ACHN (cell line): Measurements from ENCODE around the gene NFKBIL1.
"Not testable (repeated sequence)": the region's sequence is repeated elsewhere in the genome, so short reads cannot be mapped to it uniquely, and the experiment has no call there.

Experiments
- DNase-seq: peaks from one replicate; pipeline ENCODE4 v3.0.0-alpha.2; 2015
- in situ Hi-C: cut with HindIII; loops from 2 replicates; pipeline ENCODE4 v1.10.0; 2017; ENCODE audit warnings: low sequenced_read_pairs, low pct_ligation_motif_present, low pct_unique_long_range_greater_than_20kb

NFKBIL1 gene

GRCh38 chr6:31576897-31577578, 29.6 kb downstream of the NFKBIL1 start:
- DNase-seq: no peak
- in situ Hi-C loops: no loop called here

- DNase-seq: no peak
- in situ Hi-C loops: no loop called here
Measured at GRCh38 chr6:31577579-31577966, 30.2 kb downstream of the NFKBIL1 start.

GRCh38 chr6:31578184-31579118, 31.0 kb downstream of the NFKBIL1 start:
- in situ Hi-C loops: no loop called here
- no peak for DNase-seq

GRCh38 chr6:31579119-31579505, 31.7 kb downstream of the NFKBIL1 start:
- in situ Hi-C loops: no loop called here
- no peak for DNase-seq

- in situ Hi-C loops: no loop called here
- no peak for DNase-seq
Measured at GRCh38 chr6:31579546-31580437, 32.4 kb downstream of the NFKBIL1 start.

- no peak for DNase-seq
- in situ Hi-C loops: no loop called here
Measured at GRCh38 chr6:31580438-31580740, 33.0 kb downstream of the NFKBIL1 start.

- DNase-seq: peak; percentile 75
- in situ Hi-C loops: no loop called here
Measured at GRCh38 chr6:31580807-31581433, 33.5 kb downstream of the NFKBIL1 start.

GRCh38 chr6:31581434-31582229, 34.2 kb downstream of the NFKBIL1 start:
- peak; percentile 7 for DNase-seq
- in situ Hi-C loops: no loop called here

GRCh38 chr6:31582230-31582643, 34.8 kb downstream of the NFKBIL1 start, which contains the start of gene LTB:
Gene LTB (minus strand): TSS chr6:31582424. CDS start chr6:31582417, 7 bp downstream.
- in situ Hi-C loops: no loop called here
- no peak for DNase-seq

GRCh38 chr6:31585491-31585890, 38.1 kb downstream of the NFKBIL1 start:
- in situ Hi-C loops: no loop called here
- peak; percentile 38 for DNase-seq

GRCh38 chr6:31586008-31586407, 38.6 kb downstream of the NFKBIL1 start, which contains the start of gene LST1:
Gene LST1 (plus strand): TSS chr6:31586277. CDS start chr6:31587300, 1,023 bp downstream.
- in situ Hi-C loops: no loop called here
- DNase-seq: no peak

- no peak for DNase-seq
Measured at GRCh38 chr6:31586599-31587281, 39.3 kb downstream of the NFKBIL1 start.

GRCh38 chr6:31587791-31588777, 40.7 kb downstream of the NFKBIL1 start:
- in situ Hi-C loops: no loop called here
- DNase-seq: no peak

More at GRCh38 chr6:31586599-31587281, 39.3 kb downstream of the NFKBIL1 start:
- in situ Hi-C loops: no loop called here

- DNase-seq: no peak
- in situ Hi-C loops: no loop called here
Measured at GRCh38 chr6:31588871-31589650, 41.7 kb downstream of the NFKBIL1 start.

GRCh38 chr6:31590691-31591090, 43.3 kb downstream of the NFKBIL1 start:
- in situ Hi-C loops, DNase-seq: not testable (repeated sequence)
